ENCODE results near the gene AGAP5. TPM values are rescaled to one million over a fixed set of nuclear protein-coding genes. Genes with fewer than 3 reads are reported as not detected.
A peak's percentile ranks its signal among the peaks of the same experiment; 100 is the strongest.
"Not testable (repeated sequence)": the region's sequence is repeated elsewhere in the genome, so short reads cannot be mapped to it uniquely, and the experiment has no call there.

The AGAP5 gene
- total RNA-seq = 10 to 100 TPM in 1 of 4 donors, 1 to 10 TPM in 3; 2.1 to 10.1 (median 5.8) TPM

DNA sequence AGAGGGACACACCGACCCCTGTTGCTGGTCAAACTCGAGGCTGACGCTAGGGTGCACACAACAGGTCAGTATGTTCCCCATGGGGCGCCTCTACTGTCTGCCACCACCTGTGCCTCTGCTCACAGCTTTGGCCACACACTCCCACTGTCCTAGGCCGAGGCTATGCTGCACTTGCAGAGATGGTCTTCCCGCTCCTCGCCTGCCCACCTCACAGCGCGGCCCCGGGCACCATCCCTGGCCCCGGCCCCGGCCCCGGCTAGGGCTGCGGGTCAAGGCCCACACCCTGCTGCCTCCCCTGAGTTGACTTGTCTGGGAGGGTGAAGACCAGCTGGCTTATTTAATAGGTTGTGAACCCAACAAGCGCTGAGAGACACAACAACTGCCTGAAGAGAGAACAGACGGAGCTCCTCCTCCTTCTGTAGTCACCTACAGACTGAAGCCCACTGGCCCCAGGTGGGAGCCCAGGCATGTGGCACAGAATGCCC lies at the start of gene AGAP5:
Gene AGAP5 (minus strand): TSS at position 435 of the 485 bp plus-strand sequence. CDS start 354 bp downstream, at position 81.
- H3K27ac ChIP-seq; H3K27me3 ChIP-seq; H3K4me1 ChIP-seq; H3K36me3 ChIP-seq; H3K4me3 ChIP-seq; H3K9me3 ChIP-seq; DNase-seq (ENCODE audit: low spot score in 2 of 2): not testable (repeated sequence)
- 60% methylated on average over 2 of the region's 16 CpGs for WGBS

DNA sequence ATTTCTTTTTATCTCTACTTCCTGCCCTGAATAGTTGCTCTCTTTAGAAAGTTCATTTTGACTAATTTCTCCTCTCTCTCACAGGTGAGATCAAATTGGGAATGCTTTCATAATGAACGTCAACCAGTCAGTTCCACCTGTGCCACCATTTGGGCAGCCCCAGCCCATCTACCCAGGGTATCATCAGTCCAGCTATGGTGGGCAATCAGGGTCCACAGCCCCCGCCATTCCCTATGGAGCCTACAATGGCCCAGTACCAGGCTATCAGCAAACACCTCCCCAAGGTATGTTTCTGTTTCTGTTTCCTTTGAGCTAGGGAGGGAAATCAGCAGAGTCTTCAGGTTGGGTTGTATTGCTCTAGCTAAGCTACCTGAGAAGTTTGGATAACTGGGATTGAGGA lies 48.8 kb upstream of the AGAP5 start:
- Histone ChIP-seq H3K4me1 (peaks cover 48% of the 10 kb centered on the region), H3K27ac (no peak overlapping the region), H3K27me3 (no peaks in the 10 kb centered on the region), H3K4me3 (no peak overlapping the region), H3K36me3 (peaks cover 47% of the 10 kb centered on the region), H3K9me3 (no peaks in the 10 kb centered on the region)
- DNase-seq (ENCODE audit: low spot score in 2 of 2) = peak in 1 of 2 donors; percentile 2
- TF ChIP-seq POLR2A (IDR thresholded peaks at IDR 0.05) (no peak), EP300 (IDR thresholded peaks at IDR 0.05) (no peak), POLR2AphosphoS5 (IDR thresholded peaks at IDR 0.05) (no peak)
- TF ChIP-seq, protein P1, sequence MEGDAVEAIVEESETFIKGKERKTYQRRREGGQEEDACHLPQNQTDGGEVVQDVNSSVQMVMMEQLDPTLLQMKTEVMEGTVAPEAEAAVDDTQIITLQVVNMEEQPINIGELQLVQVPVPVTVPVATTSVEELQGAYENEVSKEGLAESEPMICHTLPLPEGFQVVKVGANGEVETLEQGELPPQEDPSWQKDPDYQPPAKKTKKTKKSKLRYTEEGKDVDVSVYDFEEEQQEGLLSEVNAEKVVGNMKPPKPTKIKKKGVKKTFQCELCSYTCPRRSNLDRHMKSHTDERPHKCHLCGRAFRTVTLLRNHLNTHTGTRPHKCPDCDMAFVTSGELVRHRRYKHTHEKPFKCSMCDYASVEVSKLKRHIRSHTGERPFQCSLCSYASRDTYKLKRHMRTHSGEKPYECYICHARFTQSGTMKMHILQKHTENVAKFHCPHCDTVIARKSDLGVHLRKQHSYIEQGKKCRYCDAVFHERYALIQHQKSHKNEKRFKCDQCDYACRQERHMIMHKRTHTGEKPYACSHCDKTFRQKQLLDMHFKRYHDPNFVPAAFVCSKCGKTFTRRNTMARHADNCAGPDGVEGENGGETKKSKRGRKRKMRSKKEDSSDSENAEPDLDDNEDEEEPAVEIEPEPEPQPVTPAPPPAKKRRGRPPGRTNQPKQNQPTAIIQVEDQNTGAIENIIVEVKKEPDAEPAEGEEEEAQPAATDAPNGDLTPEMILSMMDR (IDR thresholded peaks at IDR 0.05) = no peak
- 77% methylated on average over 2 of the region's 2 CpGs for WGBS

DNA sequence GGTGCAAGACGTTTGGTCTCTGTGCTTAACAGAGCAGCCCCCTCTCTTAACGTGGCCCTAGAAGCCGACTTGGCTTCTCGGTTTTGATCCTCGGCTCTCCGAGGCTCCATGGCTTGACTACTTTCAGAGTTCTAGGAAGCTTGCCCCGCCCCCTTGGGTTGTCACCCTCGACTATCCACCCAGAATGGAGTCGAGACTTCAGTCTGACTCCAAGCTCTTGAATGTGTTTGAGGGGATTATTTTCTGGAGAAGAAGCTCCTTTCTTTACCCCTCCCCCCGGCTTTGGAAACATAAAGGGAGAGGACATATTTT lies 46.7 kb upstream of the AGAP5 start:
- H3K36me3 ChIP-seq = peaks cover 39% of the 10 kb centered on the region
- WGBS = 1% methylated on average over 9 of the region's 10 CpGs
- H3K4me1 ChIP-seq = peaks cover 49% of the 10 kb centered on the region
- H3K27ac ChIP-seq = peak overlapping the region; percentile 93
- no peaks in the 10 kb centered on the region for H3K9me3 ChIP-seq
- TF ChIP-seq POLR2A (IDR thresholded peaks at IDR 0.05) (no peak), POLR2AphosphoS5 (IDR thresholded peaks at IDR 0.05) (no peak)
- TF ChIP-seq, protein P1 (IDR thresholded peaks at IDR 0.05) = no peak
- DNase-seq (ENCODE audit: low spot score in 2 of 2) = no peak
- H3K27me3 ChIP-seq = no peaks in the 10 kb centered on the region
- peak overlapping the region; percentile 89 for H3K4me3 ChIP-seq

DNA sequence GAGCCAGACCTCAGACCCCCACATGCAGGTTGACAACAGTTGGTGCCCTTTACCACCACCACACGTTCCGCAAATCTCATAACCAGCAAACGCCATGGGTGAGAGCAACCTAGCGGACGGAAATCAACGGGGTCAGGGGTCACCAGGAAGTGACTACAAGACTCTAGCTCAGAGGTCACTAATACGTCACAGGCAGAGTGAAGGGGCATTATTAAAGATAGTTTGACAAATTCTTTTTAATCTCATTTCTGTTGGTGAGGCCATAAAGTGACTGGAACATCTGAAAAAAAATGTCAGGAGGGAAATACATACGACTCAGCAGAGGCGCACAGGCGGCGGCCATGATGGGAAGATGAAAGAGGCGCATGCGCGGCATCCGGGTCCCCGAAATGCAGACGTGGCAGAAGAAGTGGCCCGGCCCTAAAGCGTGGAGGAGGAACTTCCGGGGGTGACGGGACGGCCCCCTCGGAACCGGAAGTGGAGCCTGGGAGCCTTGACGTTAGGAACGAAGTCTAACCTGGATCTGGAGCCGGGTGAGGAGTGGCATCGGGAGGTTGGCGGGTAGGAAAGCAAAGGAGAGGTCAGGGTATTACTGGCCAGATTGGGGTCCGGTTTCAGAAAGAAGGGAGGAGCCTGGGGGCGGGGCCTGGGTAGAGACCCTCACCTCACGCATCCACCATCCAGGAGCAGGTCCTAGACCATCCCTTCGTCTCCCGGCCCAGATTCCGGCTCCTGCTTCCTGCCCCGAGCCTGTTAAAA lies 46.2 kb upstream of the AGAP5 start, which contains the start of gene SEC24C:
Gene SEC24C (plus strand): TSS at position 468 of the 759 bp plus-strand sequence. CDS start 2,461 bp downstream, outside the sequence.
- Histone ChIP-seq H3K36me3 (peaks cover 34% of the 10 kb centered on the region), H3K9me3 (no peaks in the 10 kb centered on the region), H3K4me3 (peak within 1 kb of the TSS; percentile 89), H3K27me3 (no peaks in the 10 kb centered on the region), H3K4me1 (peaks cover 45% of the 10 kb centered on the region), H3K27ac (peak within 1 kb of the TSS; percentile 93)
- DNase-seq (ENCODE audit: low spot score in 2 of 2) = peak; percentile 98 to 99
- peak; percentile 46 to 64 for TF ChIP-seq POLR2A (IDR thresholded peaks at IDR 0.05)
- TF ChIP-seq POLR2AphosphoS5 (IDR thresholded peaks at IDR 0.05) = peak; percentile 45 to 88 (median 58)
- TF ChIP-seq EP300 (IDR thresholded peaks at IDR 0.05) = no peak
- WGBS = under 1% methylated on average over 34 of the region's 36 CpGs

DNA sequence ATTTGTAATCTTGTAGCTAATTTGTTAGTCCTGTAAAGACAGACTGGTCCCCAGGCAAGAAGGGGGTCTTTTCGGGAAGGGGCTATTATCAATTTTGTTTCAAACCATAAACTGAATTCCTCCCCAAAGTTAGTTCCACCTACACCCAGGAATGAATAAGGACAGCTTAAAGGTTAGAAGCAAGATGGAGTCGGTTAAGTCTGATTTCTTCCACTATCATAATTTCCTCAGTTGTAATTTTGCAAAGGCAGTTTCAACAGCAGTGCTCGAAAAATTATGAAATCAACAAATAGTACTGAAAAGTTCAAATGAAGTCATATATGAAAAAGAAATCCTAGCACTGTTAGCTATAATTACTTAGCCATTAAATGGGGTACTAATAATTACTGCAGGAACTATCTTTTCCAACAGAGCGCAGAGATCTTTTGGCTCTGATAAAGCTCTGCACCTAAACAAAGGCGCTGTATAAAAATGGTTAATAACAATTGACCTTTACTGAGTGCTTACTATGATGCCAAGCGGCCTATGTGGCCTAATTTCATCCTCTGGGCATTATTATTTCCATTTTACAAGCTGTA lies 45.5 kb upstream of the AGAP5 start:
- Histone ChIP-seq H3K27ac (peak overlapping the region; percentile 93), H3K9me3 (no peaks in the 10 kb centered on the region), H3K4me3 (peak overlapping the region; percentile 89), H3K27me3 (no peaks in the 10 kb centered on the region), H3K36me3 (peaks cover 27% of the 10 kb centered on the region), H3K4me1 (peaks cover 39% of the 10 kb centered on the region)
- DNase-seq (ENCODE audit: low spot score in 2 of 2) = no peak
- WGBS = 37% methylated on average over 6 of the region's 6 CpGs
- no peak for TF ChIP-seq POLR2AphosphoS5 (IDR thresholded peaks at IDR 0.05)
- no peak for TF ChIP-seq POLR2A (IDR thresholded peaks at IDR 0.05)
- no peak for TF ChIP-seq EP300 (IDR thresholded peaks at IDR 0.05)
- TF ChIP-seq, protein P1 (IDR thresholded peaks at IDR 0.05) = no peak

DNA sequence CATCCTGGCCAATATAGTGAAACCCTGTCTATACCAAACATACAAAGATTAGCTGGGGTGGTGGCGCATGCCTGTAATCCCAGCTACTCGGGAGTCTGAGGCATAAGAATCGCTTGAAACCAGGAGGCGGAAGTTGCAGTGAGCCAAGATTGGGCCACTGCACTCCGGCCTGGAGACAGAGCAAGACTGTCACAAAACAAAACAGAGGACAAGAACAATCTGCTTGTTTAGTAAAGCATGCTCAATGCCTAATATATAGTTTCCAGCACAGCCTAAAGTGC lies 44.5 kb upstream of the AGAP5 start:
- no peaks in the 10 kb centered on the region for H3K27me3 ChIP-seq
- TF ChIP-seq, protein P1 (IDR thresholded peaks at IDR 0.05) = no peak
- TF ChIP-seq EP300 (IDR thresholded peaks at IDR 0.05) (no peak), POLR2AphosphoS5 (IDR thresholded peaks at IDR 0.05) (no peak), POLR2A (IDR thresholded peaks at IDR 0.05) (no peak)
- no peak for DNase-seq (ENCODE audit: low spot score in 2 of 2)
- H3K36me3 ChIP-seq = peaks cover 23% of the 10 kb centered on the region
- H3K4me3 ChIP-seq = no peak overlapping the region
- 78% methylated on average over 5 of the region's 5 CpGs for WGBS
- peaks cover 39% of the 10 kb centered on the region for H3K4me1 ChIP-seq
- no peak overlapping the region for H3K27ac ChIP-seq
- H3K9me3 ChIP-seq = no peaks in the 10 kb centered on the region

DNA sequence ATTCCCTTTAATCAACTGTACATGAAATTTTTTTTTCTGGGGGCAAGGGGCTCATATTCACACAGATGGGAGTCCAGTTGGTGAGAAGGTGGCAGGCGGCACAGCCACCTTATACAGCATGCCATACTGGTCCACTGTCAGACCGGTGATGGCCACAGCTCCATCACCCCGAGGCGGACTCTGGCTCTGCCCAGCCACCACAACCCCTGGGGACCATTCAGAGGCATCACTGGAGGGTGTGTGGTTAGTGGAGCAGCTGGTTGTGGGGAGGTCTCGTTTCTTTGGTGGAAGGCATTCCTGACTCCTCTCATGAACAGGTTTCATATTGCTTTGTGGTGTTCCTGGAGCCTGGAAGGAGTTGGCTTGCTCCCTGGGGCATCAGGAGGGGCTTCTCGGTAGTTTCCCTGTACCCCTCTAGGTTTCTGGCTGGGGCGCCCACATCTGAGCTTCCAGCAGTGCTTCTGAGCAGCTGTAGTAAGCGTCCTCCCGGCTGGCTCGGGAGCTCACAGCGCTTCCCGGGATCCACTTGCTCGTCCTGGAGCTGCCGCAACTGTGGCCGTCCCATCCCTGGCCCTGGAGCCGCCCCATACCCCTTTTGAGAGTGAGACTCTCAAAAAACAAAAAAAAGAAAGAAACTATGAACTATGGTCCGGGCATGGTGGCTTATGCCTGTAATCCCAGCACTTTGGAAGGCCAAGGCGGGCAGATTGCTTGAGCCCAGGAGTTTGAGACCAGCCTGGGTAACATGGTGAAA lies 42.8 kb upstream of the AGAP5 start:
- not testable (repeated sequence) for H3K4me3 ChIP-seq; H3K9me3 ChIP-seq; H3K27me3 ChIP-seq; DNase-seq (ENCODE audit: low spot score in 2 of 2); H3K27ac ChIP-seq
- peaks cover 16% of the 10 kb centered on the region for H3K36me3 ChIP-seq
- H3K4me1 ChIP-seq = peaks cover 30% of the 10 kb centered on the region
- WGBS = 88% methylated on average over 7 of the region's 18 CpGs

Measured in suprapubic skin (tissue), 4 donors.